GM21515 (cell line): Measurements from ENCODE around the gene ALDH3A2.

Experiments
- ATAC-seq: cut with Tn5 transposase; IDR thresholded peaks from one replicate; pipeline ENCODE4 v1.9.1; 2021; ENCODE audit not compliant: unreplicated experiment

Gene ALDH3A2

DNA sequence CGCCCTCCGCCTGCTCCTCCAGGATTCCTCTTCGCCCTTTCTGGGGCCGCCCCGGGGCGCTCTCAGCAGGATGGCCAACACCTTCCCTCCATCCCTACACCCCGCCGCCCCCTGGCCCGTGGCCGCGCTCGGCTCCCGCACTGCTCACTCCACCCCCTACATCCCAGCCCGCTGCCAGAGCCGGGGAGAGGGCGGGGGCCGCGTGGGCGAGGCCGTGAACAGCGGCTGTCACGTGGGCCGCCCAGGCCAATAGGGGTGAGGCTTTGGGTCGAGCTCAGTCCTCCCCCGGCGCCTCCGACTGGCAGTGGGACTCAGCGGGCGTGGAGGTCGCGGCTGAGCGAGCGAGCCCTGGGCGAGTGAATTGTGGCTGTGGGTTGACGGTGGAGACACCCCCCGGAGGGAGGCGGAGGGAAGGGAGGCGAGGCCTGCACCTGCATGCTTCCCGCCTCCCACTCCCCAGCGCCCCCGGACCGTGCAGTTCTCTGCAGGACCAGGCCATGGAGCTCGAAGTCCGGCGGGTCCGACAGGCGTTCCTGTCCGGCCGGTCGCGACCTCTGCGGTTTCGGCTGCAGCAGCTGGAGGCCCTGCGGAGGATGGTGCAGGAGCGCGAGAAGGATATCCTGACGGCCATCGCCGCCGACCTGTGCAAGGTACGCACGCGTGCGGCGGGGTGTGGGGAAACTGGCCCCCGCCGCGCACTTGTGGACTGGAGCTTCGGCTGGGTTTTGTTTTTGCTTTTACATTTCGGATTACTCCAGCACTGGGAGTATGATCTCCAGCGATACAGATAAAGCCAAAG, at the start of gene ALDH3A2:
Gene ALDH3A2, plus strand, starts transcription at position 277 of the 799 bp plus-strand sequence. Its CDS starts 221 bp downstream, at position 498.
- peak; percentile 90 for ATAC-seq

DNA sequence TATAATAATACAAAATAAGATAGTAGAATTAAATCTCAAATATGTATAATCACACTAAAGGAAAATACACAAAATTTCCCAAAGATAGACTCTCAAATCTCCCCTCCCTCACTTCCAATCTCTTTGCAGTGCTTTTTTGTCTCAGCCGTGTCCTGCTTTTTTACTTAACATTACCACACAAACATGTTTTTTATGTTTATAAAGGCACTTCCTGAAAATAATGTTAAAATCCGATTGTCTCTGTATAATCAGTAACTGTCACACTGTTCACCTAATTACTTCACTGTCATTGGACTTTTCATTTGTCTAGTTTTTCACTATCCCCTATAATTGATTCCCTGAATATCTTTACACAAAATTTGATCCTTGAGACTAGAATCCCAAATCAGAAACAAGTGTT, 38.2 kb upstream of the ALDH3A2 start:
- no peak for ATAC-seq

DNA sequence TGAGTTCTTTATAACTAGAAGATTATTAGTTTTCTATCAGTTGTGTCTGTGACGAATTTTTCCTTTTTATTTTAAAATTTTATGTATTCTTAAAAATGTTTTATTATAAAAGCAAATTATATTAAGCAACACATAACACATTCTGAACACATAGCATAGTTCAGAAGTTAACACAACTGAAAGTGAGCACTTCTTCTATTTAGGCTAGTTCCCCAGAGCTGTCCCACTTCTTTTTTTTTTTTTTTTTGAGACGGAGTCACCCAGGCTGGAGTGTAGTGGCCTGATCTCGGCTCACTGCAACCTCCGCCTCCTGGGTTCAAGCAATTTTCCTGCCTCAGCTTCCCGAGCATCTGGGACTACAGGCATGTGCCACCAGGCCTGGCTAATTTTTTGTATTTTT, 37.7 kb upstream of the ALDH3A2 start:
- ATAC-seq, result no peak

DNA sequence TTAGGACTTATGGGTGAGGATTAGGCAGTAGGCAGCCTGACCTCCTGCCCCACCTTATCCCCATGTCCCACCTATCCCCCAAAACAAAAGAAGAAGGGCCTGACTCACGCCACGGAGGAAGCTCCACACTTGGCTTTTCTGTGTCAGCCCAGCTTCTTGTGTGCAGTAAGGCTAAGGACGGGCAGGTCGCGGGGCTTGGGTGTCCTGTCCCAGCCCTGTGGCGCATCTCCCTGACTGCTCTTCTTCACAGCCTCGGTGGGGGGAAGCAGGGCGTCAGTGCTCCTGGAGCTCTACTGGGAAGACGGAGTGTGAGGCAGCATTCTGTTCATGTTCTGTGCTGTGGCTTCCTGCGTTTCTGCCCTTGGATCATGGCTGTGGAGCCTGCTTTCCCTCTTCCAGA, 34.6 kb upstream of the ALDH3A2 start:
- no peak for ATAC-seq

DNA sequence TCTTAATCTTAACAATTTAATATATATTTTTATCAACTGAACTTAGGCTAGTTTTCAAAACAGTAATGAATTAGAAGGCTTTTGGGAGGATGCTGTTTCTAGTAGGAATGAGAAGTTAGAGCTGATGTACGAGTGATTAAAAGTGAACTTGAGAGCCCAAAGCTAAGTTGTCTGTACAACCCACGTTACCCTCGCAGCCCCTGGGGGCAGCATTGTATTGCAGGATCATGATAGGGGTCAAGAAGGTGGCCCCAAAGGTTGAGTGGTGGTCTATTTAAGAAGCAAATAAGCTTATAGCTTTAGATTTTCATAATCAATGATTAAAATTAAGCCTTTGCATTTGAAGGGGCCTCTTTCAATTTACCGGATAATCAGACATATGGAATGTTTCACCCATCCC, 33.7 kb upstream of the ALDH3A2 start:
- no peak for ATAC-seq

DNA sequence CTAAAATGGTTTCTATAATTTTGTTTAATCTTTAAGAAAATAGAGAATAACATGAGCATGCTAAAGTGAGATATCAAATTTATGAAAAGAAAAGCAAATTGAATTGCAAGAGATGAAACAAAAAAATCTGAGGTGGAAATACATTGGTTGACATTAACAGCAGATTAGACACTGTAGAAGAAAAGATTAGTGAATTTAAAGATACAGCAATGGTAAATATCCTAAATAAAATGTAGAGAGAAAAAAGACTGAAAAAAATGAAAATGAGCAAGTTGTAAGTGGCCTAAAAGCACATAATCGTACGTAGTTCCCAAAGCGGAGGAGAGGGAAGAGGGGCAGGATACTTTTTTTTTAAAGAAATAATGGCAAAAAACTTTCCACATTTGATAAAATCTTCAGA, 30.5 kb upstream of the ALDH3A2 start:
- no peak for ATAC-seq

DNA sequence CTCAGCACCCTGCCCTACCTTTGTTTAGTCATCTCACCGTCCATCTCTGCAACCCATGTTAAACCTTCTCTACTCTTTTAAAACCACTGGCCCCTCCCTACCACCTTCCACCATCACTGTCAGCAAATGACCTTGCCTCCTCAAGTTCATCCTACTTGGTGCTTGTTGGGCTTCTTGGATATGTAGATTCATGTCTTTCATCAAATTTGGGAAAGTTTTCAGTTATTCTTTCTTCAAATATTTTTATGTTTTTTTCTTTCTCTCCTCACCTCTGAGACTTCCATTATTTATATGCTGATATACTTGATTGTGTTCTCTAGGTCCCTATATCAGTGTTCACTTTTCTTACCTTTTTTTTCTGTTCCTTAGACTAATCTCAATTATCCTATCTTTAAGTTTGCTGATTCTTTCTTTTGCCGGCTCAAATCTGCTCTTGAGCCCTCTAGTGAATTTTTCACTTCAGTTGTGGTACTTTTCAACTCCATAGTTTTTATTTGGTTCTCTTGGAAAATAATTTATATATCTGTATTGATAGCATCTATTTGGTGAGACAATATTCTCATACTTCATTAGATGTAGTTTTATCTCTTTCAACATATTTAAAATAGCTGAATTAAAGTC, 28.7 kb upstream of the ALDH3A2 start:
- ATAC-seq, result no peak

DNA sequence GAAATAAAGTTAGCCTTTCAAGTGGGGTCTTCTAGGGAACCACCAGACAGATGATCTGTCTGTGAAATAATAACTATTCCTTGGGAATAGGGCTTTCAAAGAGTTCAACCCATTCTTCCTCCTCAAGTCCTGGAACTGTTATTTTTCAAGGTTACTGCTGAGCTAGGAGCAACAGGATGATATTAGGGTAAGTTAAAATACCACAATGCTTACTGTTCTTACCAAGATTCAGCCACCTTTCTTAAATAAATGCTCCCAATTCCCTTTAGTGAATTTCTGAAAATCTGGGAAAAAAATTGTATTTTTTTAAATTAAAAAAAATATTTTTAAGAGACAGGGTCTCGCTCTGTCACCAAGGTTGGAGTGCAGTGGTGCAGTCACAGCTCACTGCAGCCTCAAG, 26.9 kb upstream of the ALDH3A2 start:
- ATAC-seq, result no peak

DNA sequence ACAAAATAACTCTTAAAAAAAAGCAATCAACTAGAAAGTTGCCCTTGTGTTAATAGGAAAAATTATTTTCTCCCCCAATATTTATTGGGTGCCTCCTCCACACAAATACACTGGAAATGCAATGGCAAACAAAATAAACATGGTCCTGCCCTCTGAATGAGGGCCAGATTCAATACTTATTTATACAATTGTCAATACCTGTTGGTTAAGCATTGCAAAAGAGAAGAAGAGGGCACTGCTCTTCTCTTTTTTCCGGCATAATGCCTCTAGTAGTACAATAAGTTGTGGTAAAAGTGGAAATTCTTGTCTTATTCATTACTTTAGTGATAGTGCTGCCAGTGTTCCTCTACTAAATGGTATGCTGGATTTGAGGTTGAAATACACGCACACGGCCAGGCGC, 22.5 kb upstream of the ALDH3A2 start:
- no peak for ATAC-seq

DNA sequence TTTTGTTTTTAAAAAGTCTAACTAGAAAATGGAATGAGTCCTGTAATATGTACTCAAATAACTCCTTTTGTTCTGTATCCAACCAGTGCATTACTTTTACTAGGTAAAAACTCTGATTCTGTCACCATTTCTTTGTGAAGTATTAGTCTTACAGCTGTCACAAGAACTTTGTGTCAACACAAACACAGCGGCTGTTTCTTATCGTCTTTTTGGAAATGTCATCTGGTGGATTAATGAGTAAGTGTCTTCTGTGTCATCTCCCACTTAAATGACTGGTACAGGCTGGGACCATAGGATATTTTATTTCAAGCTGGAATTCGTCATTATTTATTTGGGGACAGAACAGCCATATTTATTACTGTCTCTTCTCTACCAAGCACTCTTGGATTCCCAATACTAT, 19.1 kb upstream of the ALDH3A2 start:
- ATAC-seq, result no peak

DNA sequence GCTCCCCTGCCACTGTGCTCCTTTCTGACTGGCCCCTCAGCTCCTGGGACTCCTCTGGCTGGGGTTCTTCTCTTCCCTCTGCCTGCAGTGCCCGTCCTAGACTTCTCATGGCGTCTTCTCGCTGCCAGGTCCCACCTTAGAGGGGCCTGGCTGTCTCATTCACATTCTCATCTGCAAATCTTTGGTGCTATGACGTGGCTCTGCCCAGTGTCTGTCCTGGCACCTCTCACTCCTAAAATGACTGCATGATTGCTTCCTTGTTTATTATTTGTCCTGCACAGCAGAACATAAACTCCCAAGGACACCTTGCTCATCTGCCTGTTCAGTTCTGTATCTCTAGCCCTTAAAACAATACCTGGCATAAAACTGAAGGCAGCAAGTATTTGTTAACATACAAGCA, 18.5 kb upstream of the ALDH3A2 start:
- ATAC-seq, result no peak

DNA sequence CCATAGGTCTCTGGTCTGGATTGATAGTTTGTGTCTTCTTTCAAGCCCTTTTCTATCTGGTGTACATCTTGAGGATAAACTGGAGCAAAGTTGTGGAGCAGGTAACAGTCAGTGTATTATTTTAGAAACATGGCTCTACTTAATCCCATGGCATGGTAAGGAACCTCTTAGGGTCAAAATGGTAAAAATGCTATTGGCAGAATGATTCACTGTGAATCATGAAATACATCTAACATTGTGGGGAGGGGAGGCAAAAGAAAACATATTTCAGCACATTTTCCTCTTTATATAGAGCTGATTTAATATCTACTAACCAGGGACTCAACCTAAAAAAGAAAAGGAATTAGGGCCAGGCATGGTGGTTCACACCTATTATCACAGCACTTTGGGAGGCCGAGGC, 17.9 kb upstream of the ALDH3A2 start:
- no peak for ATAC-seq

DNA sequence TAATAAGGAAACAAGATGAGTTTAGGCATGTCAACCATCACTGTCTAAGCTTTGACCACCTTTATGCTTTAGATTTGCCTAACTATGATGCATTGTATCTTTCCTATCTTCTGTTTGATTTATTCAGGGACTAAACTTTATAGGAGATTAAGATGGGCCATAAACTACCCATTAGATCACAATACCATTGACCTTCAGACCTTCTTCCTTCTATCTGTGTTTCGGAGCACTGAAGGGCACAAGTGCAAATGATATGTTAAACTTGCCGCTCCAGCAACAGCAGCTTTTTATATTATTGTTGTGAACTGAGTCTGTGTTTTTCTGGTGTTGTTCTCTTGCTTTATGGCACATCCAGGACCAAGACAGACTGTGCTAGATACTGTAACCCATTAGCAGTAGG, 16.6 kb upstream of the ALDH3A2 start:
- no peak for ATAC-seq

DNA sequence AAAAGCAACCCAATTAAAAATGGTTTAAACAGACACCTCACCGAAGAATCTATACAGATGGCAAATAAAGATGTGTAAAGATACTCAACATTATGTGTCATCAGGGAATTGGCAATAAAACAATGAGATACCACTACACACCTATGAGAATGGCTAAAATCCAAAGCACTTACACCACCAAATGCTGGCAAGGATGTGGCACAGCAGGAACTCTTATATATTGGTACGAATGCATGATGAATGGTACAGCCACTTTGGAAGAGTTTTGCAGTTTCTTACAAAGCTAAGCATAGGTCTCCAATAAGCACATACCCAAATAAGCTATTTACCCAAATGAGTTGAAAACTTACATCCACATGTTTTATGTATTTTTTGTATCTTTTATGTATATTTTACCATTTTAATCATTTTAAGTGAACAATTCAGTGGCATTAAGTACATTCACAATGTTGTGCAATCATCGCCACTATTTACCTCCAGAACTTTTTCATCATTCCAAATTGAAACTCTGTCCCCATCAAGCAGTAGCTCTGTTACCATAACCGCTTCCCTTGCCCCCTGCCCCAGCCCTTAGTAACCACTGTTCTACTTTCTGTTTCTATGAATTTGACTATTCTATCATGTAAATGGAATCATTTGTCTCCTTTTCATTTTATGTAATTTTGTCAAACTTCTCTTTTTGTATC, 6.7 kb upstream of the ALDH3A2 start:
- no peak for ATAC-seq

DNA sequence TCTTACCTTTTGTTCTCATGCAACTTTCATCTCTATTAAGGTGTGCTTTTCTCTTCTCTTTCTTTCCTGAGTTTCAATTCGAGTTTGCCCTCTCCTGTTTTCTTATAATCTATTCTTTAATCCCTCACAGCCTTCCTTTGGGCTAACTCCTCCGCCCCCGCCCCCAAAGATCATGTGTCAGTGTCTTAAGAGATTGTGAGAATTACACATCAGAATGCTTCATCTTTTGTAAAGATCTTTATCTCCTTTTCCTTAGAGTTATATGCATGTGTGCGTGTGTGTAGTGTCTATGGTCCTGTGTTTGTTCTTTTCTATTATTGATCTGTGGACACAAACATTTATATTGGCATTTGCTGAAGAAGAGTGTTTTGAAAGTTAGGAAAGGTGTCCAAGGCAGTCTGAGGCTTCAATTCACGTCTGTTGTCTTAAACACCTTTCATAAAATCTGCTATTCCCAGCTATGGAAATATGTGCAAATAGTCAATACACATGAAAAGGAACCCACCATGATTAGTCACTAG, 6.1 kb upstream of the ALDH3A2 start:
- no peak for ATAC-seq

DNA sequence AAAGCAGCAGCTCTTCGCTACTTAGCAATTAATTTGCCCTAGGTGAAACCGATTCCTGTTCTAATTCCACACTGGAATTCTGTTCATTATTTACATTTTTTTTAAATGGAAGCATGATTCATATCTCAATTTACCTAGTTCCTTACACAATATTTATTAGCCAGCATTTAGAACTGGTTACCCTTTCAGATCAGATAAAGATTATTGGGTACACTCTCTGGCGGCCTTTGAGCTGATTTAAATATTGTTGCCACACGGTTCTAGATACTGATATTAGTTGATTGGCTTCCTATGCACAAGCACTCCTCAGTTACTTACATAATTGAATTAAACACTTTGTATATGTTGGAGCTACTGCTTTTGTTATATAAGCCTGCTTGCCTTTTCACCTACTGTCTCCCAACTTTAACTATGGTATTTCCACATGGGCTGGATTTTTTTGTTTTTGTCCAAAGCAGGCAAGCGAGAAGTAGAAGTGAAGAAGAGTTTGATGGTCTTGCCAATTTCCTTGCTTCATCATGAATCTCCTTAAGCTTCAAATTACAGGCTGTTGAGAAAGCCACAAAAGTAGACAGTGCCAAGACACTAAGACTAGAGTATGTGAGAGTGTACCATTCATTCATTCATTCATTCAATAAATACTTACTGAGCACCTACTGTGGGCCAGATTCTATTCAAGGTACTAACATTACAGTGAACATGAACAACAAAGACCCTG, 3.9 kb upstream of the ALDH3A2 start:
- no peak for ATAC-seq

DNA sequence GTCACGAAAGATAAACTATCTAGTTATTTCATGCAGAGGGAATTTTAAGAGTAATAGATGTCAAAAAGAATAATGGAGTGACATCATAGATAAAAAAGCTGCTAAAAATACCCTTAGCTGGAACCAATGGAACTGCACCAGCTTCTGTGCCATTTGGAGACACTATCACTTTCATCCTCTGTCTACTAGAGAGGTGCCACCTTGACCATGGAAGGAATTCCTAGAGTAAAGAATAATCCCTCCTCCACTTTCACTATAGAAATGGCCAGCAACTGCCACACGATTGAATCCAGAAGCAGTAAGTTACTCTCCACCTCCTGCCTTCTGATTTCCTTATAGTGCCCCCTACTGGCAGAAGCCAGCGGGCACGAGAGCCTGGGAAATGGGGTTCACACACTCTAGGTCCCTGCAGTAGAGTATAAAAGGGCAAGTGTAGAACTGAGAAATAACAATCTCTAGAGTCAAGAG, 2.8 kb upstream of the ALDH3A2 start:
- no peak for ATAC-seq

DNA sequence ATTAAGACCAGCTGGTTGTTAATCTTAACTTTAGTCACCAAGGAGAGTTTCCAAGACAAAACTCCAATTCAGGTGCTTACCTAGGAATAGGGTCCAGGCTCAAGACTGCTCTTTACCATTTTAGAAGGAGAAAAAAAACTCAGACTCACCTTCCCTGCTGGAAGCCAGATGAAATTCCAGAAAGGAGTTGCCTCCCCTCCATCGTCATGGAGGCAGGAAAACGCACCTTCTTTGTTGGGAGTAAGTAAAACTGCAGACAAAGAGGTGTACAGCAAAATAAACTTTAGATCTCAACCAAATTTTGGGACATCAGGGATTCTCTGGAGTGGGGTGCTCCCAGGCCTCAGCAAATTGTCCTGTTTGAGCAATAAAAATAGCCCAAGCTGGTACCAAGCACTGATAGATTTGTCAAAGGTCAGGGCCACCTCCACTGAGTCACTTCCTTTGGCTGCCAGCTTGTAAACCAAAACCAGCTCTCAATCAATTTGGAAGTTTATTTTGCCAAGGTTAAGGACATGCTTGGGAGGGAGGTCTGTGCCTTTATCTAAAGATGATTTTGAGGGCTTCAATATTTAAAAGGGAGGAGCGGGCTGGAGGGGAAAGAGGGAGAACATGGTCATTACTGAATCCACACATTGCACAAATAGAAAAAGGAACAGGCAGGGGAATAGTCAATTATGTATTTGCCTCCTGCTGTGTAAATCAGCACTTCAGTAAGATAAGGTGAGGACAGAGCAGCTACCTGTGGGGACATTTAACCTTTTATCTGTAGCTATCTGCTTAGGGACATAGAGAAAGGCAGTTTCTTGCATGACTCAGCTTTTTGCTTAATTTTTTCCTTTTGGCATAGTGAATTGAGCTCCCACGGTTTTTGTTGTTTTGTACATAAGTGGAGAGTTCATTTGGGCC, 1.5 kb upstream of the ALDH3A2 start:
- no peak for ATAC-seq

DNA sequence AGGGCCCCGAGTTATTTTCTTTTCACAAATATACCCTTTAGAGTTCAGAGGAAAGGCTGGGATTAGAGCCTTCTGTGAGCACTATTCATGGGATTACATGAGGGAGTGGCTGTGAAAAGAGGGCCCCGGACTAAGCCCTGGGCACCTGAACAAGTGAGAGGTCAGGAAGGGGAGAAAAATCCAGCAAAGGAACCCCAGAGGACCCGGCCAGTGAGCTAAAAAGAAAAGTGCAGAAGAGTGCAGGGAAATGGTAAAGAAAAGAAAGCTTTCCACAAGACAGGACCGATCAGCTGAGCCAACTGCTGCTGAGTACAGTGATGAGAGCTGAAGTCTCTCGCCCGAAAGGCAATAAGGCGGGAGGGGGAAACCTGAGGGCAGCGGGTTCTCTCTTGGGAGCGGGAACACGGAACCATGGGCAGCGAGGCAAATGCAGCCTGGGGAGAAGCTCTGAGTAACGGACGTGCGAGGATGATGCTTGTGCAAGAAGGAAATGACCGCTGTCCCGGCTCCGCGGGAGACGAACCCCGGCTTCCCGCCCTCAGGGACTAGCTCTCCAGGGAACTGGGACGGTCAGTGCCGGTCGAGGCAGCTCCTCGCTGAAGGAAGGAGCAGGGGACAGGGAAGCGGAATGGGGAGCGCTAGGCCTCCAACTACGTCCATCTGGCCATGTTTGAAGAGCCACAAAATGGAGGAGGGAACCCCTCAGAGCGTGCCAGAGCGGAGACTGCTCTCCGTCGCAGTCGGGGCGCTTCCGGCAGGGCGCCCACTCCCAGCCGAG, 665 bp upstream of the ALDH3A2 start:
- peak; percentile 23 for ATAC-seq

DNA sequence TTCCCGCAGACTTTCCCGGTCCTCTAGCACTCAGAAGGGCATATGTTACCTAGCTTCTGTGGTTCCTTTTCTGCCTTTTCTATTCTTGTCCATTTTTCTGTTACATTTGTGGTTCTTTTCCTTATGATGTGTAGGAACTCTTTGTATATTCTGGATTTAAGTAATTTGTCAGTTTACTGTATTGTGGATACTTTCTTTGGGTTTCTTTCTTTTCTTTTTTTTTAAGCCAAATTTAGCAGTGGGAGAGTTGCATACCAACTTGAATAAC, 657 bp downstream of the ALDH3A2 start:
- no peak for ATAC-seq
